HTR-8/SVneo (cell line): ENCODE data around the gene ARL13B.

ENCODE experiments used
- DNase-seq: peaks from one replicate; pipeline ENCODE4 v3.0.0; 2011; ENCODE audit warnings: low spot score, mixed read lengths; ENCODE audit not compliant: insufficient read length
- FAIRE-seq: peaks from 2 replicates; lab custom pipeline; 2011; peaks lifted over from hg19 to GRCh38; lab: Jason Lieb, UNC

Gene ARL13B

GRCh38 chr3:94093151-94093550, 113.2 kb downstream of the ARL13B start:
- FAIRE-seq (no peak), DNase-seq (no peak)

- no peak for DNase-seq
- FAIRE-seq, result no peak
Observed at GRCh38 chr3:94095111-94095510, 115.2 kb downstream of the ARL13B start.

GRCh38 chr3:94098452-94098851, 118.5 kb downstream of the ARL13B start:
- no peak for FAIRE-seq
- DNase-seq, result no peak

- no peak for DNase-seq
- FAIRE-seq, result no peak
Observed at GRCh38 chr3:94099311-94099710, 119.4 kb downstream of the ARL13B start.

- peak; percentile 2 for DNase-seq
- no peak for FAIRE-seq
Observed at GRCh38 chr3:94101860-94102259, 121.9 kb downstream of the ARL13B start.
